CD4-positive, alpha-beta T cell treated with Interleukin-1 beta for 1 hour (primary cell): Measurements from ENCODE around the gene MRC2.
"Not testable (repeated sequence)": the region's sequence is repeated elsewhere in the genome, so short reads cannot be mapped to it uniquely, and the experiment has no call there.

Experiments used
- DNase-seq, 2 donors: peaks; one replicate each; pipeline ENCODE4 v3.0.0-alpha.2; 2020 to 2022

Gene MRC2

GRCh38 chr17:62681061-62681938, 53.8 kb downstream of the MRC2 start:
- DNase-seq, result no peak

GRCh38 chr17:62681939-62682381, 54.5 kb downstream of the MRC2 start:
- DNase-seq, result no peak

- DNase-seq, result no peak
Measured at GRCh38 chr17:62684179-62684578, 56.7 kb downstream of the MRC2 start.

GRCh38 chr17:62687997-62688396, 60.5 kb downstream of the MRC2 start:
- no peak for DNase-seq

GRCh38 chr17:62688398-62689160, 61.1 kb downstream of the MRC2 start:
- no peak for DNase-seq

GRCh38 chr17:62689441-62690167, 62.1 kb downstream of the MRC2 start:
- no peak for DNase-seq

- DNase-seq, result no peak
Measured at GRCh38 chr17:62690168-62690897, 62.9 kb downstream of the MRC2 start.

GRCh38 chr17:62691589-62691915, 64.1 kb downstream of the MRC2 start:
- not testable (repeated sequence) for DNase-seq

GRCh38 chr17:62692159-62692651, 64.7 kb downstream of the MRC2 start:
- no peak for DNase-seq

GRCh38 chr17:62692721-62693431, 65.4 kb downstream of the MRC2 start:
- DNase-seq, result no peak

GRCh38 chr17:62693616-62694409, 66.3 kb downstream of the MRC2 start:
- no peak for DNase-seq

GRCh38 chr17:62695093-62695738, 67.7 kb downstream of the MRC2 start:
- DNase-seq, result not testable (repeated sequence)

- no peak for DNase-seq
Measured at GRCh38 chr17:62696256-62696655, 68.8 kb downstream of the MRC2 start.

- no peak for DNase-seq
Measured at GRCh38 chr17:62696726-62697490, 69.4 kb downstream of the MRC2 start.

- DNase-seq, result not testable (repeated sequence)
Measured at GRCh38 chr17:62698459-62698858, 71.0 kb downstream of the MRC2 start.

GRCh38 chr17:62700964-62701705, 73.7 kb downstream of the MRC2 start:
- no peak for DNase-seq

- DNase-seq, result no peak
Measured at GRCh38 chr17:62701706-62702085, 74.2 kb downstream of the MRC2 start.

- no peak for DNase-seq
Measured at GRCh38 chr17:62702746-62703260, 75.3 kb downstream of the MRC2 start.
